NCI-H2107 treated with DMSO at 0.1 percent for 48 hours (cell line): ENCODE results near the gene HES1.
"Not testable (repeated sequence)": the region's sequence is repeated elsewhere in the genome, so short reads cannot be mapped to it uniquely, and the experiment has no call there.

Experiments
- DNase-seq: peaks from one replicate; lab custom pipeline; 2025; ENCODE audit not compliant: unreplicated experiment; lab: John Stamatoyannopoulos, UW

The HES1 gene

DNA sequence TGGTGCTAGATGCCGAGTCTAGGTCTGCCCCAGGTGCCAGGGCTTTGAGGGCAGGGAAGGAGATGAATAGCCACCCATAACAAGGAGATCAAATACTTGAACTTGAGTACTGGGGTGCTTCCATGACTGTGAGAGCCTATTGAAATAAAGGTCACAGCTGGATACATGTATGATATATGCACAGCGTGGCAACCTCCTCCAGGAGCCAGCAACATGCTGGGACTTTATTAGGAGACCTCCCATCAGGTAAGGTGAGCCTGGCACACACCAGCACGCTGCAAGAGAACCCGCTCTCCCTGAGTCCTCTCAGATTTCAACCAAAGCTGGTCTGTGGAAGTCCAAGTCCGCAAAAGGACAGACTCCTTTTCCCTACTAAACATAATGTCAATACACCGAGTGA, 10.5 kb upstream of the HES1 start:
- DNase-seq: peak; percentile 99

DNA sequence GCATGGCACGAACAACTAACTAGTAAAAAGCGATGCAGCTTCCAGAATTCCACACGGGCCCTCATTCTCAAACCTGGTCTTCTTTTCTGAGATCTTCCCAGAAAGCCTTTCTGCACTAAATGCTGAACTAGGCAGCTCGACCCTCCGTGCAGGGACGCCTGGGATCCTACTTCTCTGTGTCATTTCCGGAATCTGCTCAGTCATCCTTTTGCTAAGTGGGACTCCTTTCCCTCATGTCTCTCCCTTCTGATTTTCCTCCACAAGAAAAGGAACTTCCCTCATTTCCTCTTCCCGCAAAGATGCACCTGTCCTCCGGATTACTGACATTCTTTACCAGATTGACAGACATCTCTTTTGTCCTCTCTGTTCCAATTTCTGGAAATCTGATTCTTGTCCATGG, 9.2 kb upstream of the HES1 start:
- DNase-seq: no peak

DNA sequence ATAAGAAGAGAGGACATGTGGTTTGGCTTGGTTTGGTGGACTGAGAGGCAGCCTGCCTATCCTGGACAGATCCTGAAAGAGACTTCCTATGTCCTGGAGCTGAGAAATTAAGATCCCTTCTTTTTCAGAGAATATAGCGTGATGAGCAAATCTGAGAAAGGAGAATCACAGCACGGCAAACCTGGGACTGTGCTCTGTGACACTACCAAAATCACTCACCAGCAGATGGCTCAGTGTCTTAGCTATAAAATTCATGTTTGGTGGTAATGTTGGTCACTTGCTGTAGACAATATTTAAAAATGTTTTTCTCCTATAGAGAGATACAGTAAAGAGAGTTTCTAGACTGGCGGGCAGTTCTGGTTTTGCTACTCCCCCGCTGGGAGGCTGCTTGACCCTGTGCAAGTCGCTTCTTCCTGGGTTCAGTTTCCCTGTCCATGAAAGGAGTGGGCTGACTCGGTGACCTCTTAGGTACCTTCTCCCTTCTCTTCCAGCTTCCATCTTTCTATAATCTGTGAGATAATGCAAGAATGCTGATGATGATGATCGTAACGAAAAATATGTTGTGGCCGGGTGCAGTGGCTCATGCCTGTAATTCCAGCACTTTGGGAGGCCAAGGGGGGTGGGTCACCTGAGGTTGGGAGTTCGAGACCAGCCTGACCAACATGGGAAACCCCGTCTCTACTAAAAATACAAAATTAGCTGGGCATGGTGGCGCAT, 7.6 kb upstream of the HES1 start:
- DNase-seq: no peak

DNA sequence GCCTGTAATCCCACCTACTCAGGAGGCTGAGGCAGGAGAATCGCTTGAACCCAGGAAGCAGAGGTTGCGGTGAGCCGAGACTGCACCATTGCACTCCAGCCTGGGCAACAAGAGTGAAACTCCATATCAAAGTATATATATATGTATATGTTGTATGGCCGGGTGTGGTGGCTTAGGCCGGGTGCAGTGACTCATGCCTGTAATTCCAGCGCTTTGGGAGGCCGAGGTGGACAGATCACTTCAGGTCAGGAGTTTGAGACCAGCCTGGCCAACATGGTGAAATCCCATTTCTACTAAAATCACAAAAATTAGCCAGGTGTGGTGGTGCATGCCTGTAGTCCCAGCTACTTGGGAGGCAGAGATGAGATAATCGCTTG, 7.0 kb upstream of the HES1 start:
- DNase-seq: not testable (repeated sequence)

DNA sequence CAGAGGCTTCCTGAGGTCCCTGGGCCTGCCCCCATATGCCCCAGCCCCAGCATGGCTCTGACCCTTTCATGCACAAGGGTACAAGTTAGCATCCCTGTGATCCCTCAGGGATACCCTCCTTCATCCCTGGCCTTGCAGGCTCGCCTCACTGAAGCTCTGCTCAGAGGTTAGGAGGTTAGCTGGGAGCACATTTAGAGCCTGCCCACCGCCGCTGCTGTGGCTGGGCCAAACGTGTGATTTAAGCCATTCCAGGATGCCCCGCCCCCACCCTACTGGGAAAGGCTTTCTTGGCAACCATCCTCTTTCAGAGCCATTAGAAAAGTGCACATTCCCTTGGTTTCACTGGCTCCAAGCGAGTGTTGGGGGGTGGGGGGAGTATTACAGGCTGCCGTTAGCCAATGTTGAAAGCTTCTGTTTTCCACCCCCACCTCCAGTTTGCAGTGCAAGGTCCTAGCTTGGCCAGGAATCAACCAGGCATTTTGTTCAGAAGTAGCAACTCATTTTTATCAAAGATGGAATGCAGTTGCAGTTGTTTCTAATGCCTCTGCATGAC, 6.3 kb upstream of the HES1 start:
- DNase-seq: no peak

DNA sequence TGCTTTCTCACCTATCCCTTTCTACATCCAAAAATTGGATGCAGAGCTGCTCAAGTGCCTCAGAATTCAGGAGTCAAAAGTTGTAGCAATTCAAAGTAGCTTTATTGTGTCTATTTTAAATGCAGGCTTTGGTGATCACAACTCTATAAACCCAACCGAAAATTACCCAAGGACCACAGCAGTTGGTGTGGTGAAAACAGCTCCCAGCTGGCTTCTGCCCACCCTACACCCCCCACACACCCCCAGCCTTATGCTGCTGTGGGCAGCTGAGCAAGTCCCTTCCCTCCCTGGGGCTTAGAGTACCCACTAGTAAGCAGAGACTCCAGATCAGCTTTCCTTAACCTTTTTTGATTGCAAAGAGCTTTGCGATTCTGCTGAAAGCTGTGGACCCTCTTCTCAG, 5.8 kb upstream of the HES1 start:
- no peak for DNase-seq

DNA sequence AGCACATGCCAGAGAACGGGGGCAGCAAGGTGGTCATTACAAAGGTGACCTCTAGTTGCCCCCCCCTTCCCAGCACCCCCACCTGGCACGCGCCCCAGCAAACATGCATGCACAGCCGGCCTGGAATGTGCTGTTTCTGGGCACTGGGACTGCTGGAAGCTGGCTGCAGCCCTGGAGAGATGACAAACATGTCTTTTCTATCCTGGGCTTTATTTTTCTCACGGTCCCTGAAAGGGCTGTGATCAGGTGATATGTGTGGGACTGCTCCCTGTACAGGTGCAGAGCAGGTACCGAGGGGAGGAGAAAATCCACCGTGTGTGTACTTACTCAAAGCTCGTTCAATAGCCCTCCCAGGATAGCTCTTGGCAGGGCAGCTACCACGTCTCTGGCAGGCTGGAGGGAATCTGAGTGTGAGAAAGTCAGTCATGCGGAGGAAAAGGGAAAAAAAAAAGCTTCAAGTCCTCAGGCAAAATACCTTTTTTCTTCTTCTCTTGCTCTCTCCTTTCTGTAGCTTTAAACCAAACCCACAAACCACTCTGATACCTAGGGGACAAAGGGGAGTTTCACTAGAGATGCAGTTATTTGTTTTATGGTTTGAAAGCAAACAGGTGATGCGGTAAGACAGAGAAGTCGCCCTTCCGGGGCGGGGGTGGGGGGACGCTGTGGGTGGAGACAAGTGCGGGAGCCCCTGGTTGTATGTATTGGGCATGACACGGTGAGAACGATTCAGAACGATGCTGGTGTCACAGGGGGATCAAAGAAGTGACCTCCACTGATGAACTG, 5.0 kb upstream of the HES1 start:
- DNase-seq: peak; percentile 98

DNA sequence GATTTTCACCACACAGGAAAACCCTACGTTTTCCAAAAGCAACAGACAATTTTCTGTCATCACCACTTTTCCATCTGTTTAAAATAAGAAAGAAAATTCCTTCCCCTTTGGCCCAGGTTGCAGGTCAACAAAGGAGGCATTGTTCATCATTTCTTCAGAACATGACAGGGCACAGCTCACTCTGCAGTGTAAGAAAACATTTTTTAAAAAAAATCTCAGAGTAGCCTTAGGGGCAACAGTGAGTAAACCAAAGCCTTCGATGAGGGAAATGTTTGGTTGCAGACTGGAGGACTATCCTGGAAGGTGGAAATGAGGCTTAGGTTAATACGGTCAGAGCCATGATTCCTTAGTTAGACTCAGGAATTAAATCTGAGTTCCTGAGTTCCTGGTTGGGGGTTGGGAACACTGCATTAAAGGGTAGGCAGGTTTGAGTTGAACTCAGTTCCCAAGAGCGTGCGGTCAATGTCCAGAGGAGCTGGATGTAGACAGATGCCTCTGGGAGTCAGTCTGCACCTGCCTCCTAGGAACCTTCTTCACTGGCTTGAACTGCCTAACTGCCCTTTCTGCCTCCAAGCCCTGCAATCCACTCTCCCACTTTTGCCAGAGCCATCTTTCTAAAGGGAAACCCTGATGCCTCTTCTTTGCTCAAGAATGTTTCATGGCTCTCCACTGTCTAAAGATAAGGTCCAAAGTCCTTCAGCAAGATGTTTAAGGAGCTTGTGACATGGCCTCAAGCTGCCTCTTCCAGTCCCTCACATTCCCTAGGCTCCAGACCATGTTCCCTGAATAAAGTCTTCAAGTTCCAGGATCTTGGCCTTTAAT, 3.3 kb upstream of the HES1 start:
- DNase-seq: no peak

DNA sequence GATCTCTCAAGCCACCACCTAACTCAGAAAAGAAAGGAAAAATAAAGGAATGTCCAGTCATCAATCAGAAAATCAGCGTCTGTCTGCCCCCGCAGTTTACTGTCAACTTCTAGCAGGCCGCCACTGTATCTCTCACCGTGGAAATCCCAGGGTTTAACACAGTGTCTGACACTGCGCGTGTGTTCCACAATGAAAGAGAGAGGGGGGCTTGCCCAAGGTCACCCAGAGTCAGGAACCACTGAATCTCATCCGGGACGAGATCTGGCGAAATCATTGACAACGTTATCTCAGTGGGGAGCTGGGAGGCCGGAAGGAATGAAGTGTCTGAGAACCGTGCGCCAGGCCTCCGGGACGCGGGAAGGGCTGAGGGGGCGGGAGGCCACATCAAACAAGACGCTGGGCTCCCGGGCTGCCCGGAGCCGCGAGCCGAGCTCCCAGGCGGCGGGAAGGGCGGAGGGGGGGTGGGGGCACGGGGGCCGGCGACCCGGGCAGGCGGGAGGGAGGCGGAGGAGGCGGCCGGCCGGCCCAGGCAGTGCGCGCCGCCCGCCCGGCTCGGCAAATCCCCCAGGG, 2.2 kb upstream of the HES1 start:
- no peak for DNase-seq

DNA sequence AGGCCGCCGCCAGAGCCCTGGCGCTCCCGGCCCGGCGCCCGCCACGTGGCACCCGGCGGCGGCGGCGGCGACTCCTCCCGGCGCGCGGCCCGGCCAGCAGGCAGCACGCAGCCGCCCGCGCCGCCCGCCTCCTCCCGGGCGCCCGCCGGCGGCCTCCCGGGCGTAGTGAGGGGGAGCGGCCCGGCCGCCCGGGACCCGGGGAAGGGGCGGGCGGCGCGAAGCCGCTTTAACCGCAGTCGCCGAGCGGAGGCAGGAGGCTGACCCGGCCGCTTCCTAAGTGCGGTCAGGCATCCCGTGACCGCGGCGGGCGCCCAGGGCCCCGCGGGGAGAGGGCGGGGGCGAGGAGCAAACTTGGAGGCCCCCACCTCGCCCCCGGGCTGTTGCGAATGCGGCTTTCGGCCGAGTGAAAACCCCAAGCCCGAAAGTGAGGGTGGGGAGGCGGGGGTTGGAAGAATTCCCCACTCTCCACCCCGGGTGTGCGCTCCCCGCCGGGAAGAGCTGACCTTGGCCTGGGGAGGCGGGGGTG, 1.7 kb upstream of the HES1 start:
- no peak for DNase-seq

DNA sequence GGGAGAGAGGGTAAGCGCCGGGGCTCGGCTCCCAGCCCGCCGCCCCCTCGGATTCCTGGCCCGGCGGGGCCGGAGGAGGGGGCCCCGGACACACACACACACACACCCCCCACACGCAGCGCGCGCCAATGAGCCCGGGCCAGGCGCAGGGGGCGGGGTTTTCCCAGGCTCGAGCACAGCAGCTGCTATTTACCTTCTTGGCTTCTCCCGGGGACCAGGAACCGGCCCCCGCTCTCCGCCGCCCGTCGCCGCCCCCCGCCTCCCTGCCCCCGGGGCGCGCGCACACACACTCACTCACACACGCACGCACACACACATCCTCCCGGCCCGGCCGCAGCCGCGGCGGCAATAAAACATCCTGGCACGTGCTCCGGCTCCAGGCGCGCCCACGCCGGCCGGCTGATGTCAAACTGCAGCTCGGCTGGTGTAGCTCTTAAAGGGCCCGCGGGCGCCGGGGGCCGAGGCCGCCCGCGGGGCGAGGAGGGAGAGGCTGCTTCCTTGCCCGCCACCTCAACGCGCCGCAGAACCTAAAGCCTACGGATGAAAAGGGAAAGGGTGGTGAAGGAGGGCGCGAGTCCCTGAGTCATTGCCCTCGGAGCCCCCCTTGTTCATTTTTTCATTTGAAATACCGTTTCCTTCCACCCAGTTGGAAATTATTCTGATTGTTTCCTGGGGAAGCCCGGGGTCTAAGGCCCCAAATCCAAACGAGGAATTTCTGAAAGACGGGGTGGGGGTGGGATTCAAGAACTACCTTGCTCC, 1.0 kb upstream of the HES1 start:
- DNase-seq: peak; percentile 94

DNA sequence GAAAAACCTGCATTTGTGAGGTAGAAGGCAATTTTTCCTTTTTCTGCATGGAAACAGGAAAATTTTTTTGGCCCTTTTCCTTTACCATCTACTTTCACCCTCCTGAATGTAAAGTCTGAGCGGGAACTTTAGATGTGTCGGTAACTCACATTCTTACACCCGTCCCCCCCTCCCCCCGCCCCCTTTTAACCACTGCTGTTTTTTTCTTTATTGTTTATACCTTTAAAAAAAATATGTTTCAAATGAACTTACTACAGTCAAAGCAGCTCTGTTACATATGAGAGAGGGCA, 487 bp upstream of the HES1 start:
- no peak for DNase-seq

DNA sequence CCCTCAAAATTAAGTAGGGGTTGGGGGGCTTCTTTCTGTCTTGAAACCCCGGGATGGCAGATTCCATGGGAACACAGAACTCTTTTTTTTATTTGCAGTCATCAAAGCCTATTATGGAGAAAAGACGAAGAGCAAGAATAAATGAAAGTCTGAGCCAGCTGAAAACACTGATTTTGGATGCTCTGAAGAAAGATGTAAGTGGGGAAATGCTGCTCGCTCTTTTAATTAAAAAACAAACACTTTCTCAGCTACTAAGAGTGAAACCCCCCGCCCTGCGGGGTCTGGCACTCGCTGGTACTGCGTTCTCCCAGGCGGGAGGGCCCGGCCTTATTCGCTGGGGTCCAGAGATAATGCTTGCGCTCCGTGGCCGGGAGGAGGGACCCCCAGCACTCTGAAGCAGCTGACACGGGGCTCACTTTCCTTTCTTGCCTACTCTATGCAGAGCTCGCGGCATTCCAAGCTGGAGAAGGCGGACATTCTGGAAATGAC, 615 bp downstream of the HES1 start:
- no peak for DNase-seq

DNA sequence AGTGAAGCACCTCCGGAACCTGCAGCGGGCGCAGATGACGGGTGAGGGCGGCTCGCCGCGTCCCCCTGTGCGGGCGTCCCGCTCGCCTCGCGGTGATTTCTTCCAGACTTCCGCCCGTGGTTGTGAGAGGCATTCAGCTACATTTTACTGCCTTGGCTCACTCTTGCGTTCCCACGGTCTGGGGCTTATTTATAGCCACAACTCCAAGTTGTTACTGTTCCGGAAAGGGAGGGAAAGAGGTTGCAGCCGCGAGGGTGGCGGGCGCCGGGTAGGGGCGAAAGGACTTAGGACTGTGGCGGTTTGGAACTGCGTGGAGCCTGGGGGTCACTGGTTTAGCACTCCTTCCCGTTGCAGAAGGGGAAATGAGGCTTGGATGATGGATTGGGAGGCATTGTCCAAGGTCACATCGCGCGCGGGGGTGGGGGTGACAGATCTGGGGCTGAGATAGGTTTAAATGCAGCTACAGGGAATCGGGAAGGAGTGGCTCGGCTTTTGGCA, 1.1 kb downstream of the HES1 start:
- DNase-seq: no peak

DNA sequence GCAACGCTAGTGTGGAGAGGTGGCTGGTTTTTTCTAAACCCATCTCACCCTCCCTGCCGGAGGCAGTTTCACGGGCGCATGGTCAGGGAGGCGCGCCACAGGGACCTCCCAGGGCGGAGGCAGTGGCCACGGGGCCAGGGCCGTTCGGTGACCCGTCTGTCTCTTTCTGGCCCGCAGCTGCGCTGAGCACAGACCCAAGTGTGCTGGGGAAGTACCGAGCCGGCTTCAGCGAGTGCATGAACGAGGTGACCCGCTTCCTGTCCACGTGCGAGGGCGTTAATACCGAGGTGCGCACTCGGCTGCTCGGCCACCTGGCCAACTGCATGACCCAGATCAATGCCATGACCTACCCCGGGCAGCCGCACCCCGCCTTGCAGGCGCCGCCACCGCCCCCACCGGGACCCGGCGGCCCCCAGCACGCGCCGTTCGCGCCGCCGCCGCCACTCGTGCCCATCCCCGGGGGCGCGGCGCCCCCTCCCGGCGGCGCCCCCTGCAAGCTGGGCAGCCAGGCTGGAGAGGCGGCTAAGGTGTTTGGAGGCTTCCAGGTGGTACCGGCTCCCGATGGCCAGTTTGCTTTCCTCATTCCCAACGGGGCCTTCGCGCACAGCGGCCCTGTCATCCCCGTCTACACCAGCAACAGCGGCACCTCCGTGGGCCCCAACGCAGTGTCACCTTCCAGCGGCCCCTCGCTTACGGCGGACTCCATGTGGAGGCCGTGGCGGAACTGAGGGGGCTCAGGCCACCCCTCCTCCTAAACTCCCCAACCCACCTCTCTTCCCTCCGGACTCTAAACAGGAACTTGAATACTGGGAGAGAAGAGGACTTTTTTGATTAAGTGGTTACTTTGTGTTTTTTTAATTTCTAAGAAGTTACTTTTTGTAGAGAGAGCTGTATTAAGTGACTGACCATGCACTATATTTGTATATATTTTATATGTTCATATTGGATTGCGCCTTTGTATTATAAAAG, 1.8 kb downstream of the HES1 start:
- no peak for DNase-seq

DNA sequence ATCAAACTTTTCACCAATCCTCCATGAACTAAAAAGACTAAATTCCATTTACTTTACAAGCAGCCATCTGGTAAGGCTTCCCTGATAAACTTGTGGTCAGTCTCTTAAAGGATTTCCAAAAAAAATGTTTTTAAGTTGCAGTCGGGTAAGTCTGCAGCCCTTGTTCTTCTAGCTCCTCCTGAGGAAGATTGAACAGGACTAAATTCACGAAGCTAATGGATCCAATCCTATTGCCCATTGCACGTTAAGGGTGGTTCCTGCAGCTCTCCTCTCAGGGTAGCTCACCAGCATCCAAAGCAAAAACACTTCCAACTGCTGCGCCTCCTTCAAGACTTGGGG, 2.8 kb downstream of the HES1 start:
- DNase-seq: no peak

DNA sequence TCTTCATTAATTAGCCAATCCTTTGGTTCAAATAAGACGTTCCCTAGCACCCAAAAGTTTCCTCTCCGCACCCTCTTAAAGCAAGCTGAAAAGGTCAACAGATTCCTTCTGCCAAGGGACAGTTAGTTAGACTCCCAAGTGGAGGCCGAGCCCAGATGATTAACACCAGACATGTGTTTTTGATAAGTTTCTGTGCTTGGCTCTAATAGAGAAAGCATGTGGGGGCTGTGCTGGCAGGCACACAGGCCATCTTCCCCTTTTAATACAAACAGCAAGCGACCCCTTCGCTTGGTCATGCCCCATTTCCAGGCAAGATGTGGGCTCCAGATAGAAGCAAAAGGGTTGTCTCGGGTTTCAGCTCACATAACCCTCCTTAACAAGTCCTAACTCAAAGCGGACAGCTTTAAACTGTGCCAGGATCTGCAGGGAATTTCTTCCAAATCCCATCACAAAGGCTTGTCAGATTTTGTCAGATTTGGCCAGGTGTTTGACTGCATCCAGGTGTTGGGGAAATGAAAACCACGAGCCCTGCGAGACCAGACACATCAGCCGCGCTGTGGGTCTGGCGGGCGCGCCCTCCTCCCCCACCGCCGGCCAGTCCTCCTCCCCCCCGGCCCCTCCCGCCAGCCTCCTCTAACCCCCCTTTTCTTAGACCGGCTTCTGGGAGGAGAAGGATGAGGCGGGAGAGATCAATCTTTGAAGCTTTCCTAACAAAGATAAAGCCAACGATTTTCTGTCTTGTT, 3.3 kb downstream of the HES1 start:
- peak; percentile 51 for DNase-seq

DNA sequence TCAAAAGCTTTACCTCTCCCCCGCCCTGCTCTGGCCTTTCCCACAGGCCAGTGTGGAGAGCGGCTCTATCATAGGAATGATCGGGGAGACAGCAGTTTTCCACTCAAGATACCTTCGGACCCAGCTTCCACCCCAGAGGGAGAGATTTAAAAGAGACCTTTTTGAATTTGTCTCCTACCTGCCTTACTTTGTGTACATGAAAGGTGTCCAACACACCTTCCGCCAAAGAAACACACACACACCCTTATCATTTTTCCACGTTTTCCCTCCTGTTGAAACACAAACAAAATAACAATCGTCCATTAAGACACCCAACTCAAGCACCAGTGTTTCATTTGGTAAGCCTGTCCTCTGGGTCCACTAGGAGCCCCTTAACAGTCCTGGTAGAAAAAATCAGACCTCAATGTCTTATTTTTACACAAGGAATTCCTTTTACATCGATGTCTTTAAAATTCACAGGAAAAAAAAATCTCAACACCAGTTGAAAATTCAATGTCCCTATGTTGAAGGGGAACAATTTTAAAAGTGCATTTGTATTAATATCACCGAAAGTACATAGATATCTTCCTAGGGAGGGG, 4.0 kb downstream of the HES1 start:
- DNase-seq: no peak
